ENCODE measurements around the gene USP22.

Gene USP22

DNA sequence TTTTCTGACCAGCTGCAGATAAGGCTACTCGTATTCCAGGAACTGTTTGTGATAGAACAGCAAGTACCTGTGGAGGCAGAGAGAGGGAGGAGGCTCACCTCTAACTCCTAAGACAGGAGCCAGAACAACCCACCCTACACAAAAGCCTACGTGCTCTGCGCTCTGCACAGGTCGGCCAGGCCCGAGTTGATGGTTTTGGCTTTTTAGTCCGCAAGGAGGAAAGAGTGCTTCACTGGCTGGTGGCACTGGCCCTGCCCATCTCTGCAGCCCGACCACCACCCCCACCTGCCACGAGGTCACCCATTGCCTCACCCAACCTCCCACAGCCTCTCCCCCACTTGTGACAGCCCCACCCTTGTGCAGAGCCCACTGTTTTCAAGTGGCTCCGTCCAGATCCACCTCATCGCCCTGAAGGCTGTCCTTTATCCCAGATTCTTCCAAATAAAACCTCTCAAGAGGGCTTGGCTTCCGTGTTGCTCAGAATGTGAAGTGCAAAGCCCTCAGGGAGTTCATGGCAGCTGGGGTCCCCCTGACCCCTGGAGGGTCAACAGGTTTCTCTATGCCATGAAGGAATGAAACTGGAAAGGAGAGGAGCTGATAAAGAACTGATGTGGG lies 39.7 kb downstream of the USP22 start:
- in situ Hi-C loops (cut with HindIII; ENCODE audit: low sequenced_read_pairs): no loop called here

DNA sequence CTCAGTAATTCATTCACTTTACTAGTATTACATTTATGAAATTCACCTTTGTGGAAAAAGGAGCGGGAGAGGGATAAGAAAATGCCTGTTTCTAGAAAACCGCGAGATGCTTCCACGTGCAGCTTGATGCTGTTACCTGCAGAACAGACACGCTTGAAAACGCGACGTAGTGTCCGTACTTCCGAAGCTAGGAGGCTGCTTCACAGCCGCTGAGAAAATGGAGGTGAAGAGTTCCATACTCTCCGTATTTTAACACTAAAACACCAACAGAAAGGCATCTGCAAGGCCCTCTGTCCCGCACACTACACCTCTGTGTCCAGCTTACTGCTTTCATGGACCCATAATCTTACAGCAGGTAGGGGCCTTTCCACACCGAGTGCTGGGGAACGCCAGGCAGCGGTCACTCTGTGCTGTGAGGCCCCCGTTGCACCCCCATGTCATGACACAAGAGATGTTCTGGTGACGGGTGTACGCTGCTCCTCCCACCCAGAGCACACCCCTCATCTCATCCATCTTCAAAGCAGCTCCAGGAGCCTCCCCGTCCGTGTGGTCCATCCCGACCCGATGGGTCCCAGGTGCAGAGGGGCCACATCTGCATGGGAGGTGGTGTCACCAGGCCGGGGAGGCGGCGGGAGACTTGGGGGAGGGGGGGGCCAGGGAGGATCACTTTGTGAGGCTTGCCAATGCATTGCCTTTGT lies 40.4 kb downstream of the USP22 start:
- in situ Hi-C loops (cut with HindIII; ENCODE audit: low sequenced_read_pairs): no loop called here

DNA sequence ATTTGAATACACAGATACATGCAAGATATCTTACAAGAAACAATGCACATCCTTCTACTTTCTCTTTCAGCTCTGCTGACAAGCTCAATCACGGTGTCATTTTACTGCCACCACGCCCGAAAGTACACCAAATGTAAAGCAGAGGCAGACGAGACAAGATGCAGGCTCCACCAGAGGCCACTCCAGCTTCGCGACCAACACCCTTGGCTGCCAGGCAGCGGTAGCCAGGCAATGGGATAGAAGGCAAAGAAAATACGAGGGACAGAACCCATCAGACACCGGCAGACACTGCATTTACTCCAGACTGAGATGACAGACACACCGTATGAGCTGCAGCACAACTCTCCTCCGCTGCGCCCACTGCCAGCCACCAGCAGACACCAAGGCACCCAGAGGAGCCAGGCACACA lies 41.0 kb downstream of the USP22 start:
- in situ Hi-C loops (cut with HindIII; ENCODE audit: low sequenced_read_pairs): no loop called here

DNA sequence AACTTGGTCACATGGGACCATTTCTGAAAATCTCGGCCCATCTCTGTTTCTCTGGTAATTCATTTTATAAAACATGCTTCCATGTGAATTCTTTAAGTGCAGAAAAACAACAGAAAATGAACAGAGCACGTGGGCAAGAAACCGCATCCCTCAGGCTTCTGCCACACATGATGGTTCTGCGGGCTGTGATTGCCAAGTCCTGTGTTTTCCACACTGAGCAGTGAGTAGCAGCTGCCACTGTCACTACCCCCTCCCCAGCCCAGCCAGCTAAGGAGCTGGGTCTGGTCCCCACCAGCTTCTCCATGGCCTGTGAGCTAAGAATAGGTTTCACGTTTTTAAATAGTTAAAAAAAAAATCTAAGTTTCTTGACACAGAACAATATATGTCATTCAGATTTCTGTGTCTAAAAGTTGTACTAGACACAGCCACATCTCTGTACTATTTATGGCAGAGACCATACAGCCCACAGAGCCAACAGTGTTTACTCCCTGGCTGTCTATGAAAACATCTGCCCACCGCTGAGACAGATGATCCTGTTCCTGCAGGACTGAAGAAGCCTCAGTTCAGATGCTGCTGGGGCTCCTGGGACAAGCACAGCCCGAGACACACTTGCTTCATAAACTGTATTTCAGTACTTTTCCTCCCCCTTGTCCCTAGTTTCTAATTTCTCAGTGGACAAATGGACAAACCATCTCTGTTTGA lies 41.5 kb downstream of the USP22 start:
- in situ Hi-C loops (cut with HindIII; ENCODE audit: low sequenced_read_pairs): no loop called here

DNA sequence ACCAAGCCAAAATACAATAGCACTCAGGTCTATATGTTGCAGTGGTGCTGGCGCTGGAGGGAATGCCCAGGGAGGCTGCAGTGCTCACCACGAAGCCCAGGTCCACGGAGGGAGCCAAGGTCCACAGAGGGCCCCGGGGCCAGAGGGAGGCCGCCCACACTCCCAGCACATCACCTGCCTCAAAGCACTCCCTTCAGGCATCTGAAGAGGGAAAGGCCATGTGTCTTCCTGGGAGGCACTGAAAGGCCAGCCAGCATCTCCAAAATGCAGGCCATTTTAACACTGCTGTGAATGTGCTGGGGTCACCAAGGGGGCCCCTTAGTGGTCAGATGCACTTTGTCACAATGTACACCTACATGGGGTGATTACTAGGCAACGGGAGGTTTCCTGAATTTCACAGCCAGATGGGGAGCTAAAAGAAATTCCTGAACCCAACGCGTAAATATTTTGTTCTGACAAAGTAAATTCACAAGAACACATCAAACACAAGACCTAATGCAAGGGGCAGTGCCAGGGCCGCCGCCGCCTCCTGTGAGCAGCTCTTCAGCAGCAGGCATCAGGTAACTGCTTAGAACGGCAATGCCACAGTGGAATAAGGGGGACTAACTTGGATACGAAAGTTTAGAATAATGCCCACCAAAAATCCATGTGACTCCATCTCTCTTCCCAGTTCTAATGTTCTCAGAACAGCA lies 42.8 kb downstream of the USP22 start:
- in situ Hi-C loops (cut with HindIII; ENCODE audit: low sequenced_read_pairs): no loop called here

DNA sequence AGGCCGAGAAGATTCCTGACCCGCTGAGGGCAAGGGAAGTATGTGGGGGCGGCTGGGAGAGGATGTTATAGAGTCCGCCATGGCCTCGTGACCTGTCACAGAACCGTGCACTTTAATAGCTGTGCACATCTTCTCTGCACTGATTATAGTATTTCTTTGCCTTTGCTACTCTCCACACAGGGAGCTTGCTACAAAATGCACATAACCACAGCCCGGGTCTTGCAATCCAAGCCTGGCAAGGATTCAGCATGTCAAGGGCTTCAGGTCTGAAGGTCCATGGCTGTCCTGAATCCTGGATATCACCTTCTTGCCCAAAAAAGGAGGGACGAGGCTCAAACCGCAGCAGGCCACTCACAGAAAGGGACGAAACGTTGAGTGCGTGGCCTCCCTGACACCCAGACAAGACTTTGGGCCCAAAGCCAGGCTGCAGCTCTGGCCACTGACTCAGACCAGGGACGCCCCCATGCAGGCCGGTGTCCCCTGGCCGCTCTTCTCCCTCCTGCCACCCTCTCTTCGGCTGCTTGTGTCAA lies 43.7 kb downstream of the USP22 start:
- in situ Hi-C loops (cut with HindIII; ENCODE audit: low sequenced_read_pairs): no loop called here

DNA sequence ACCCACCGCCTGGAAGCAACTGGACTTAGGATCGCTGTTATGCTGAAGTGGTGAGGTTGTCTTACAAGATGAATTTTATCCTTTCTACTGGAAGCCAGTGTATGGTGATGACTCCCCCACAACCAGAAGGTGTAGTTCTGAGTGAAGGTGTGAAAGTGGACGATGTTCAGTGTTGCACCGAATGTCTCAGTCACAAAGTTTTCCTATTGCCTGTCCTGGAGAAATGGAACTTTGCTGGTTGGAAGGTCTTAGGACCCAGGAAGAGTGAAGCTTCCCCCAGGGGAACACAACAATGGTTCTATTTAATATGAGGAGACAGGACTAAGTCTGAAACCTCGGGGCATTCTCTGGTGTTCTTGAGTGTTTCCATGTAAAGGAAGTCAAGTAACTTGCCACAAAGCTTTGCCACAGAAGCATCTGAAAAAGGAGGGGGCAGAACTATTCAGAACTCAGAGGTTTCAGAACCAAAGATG lies 44.2 kb downstream of the USP22 start:
- in situ Hi-C loops (cut with HindIII; ENCODE audit: low sequenced_read_pairs): no loop called here

DNA sequence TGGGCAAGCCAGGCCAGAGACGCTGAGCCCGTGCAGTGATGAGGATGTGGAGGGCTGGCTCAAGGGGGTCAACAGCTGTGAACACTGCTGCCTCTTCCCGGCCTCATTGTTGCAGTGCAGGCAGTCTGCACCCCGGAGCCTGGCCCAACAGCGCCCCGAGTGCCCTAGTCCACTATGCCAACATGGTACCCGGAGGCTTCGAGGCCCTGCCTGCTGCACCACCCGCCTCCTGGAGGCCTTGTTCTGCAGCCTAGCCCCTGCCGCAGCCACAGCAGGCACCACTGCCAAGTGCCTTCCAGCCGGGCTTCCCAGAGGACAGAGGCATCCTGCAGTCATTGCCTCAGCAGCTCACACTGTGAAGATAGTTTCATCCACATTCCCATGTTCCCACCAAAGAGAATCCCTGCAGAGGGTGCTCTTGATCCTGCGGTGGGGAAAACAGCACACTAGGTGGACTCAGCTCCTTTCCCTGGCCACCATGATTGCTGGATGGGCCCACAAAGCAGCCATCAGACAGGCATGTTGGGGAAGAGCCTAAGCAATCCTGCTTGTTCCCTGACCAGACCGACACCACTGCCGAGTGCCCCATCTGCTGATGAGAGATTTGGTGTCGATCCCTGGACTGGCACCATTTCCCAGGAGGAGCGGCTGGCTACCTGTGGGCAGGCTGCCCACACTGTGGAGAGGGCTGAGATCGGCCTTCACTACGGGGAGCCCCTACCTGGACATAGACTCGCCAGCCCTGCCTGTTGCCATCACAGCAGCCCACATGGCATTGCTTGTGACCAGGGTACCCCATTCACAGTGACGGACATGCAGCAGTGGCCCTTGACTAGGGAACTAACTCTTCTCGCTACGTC lies 44.9 kb downstream of the USP22 start:
- in situ Hi-C loops (cut with HindIII; ENCODE audit: low sequenced_read_pairs): no loop called here

DNA sequence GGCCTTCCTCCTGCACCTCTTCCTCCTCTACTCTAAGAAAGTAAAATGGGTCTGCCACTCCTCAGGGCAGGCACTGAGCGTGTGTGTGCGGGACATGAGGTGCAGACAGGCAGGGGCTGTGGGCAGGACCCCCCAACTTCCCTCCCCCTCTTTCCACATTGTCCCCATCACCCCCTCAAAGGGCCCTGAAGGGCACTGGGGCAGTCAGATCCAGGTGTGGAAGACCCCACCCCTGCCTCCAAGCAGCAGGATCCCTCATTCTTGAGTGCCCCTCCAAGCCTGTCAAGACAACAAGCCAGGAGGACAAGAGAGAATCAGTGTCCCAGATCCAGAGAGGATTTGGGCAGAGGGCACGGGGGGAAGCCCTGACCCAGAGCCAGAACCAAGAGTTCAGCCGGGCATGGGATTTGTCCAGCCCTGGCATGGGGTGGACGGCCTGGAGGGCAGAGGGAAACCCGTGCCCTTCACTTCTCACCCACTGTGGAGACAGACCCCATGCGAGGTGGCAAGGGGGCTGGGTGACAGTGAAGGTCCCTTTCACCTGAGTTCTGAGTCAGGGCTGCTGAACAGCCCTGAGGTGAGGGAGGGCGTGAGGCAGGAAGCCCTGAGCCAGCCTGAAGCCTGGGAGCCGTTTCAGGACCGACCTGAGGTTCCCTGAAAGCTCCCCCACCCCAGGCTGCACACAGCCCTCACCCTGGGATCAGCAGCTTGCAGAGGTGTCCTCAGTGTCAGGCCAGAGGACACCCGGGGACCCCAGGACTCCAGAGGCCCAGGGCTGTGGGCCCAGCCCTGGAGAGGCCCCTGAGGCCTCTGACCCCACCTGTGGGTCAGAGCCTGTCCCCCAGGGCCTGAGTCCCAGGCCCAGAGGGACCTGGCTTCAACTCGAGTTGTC lies 45.8 kb downstream of the USP22 start:
- in situ Hi-C loops (cut with HindIII; ENCODE audit: low sequenced_read_pairs): no loop called here

DNA sequence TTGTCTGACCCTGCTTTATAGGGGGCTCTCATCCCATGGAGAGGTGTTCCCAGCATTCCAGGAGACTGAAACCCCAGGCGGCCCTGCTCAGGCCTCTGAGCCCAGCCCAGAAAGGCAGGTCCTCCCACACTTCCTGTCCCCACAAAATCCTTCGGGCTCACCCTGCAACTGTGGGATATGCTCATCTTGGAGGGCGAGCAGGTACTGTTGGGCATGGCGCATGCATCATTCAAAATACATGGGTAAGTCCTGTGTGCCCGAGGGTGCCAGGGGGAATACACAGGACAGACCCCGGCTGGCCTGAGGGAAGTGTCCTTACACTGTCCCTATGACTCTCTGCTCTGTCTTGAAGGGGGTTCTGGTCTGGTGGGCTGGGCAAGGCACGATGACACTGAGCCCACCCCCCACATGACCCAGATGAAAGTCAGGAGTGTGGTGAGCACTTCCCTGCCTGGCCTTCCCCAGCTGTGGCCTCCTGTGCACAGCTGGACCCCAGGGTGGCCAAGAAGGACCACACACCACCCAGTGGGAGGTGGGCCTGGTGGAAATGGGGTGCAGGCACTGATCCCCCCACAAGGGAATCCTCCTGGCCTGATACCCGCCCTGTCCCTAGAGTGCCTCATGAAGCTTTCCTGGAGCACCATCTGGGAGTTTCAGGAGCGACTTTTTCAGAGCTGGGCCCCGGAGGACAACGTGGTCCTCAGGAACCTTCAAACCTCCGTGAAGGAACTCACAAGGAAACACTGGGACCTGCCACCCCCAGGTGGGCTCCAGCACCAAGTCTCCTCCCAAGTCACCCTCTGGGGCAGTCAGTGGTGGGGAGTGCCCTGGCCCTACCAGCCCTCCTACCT lies 46.7 kb downstream of the USP22 start:
- in situ Hi-C loops (cut with HindIII; ENCODE audit: low sequenced_read_pairs): no loop called here

DNA sequence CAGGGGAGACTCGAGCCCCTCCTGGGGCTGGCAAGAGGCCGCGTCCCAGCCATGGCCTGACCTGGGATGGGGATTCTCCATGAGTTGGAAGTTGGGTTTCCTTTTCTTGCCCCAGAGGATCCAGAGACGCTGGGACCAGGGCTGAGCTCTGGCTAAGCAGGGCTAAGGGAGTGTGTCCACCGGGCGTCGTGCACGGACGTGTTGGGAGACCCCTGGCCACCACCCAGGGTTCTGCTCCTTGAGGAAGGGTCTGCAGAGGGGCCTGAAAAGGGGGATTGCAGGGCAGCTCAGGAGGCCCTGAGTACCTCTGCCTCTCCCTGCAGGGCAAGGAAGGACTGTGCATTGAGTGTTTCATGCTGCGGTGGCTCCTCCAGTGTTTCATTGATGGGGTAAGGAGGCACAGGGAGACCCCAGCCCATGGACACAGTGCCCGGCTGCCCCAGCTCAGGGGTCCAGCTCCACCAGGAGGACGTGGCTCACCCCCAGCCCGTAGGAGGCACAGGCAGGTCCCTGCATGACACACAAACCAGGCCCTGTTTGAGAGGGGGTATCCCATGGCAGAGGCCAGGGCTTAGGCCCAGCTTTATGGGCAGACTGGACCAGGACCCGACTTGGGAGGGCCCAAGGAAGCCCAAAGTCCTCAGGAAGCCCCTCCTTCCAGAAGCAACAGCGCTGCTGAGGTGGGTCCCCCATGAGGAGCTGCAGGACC lies 47.5 kb downstream of the USP22 start:
- in situ Hi-C loops (cut with HindIII; ENCODE audit: low sequenced_read_pairs): no loop called here

DNA sequence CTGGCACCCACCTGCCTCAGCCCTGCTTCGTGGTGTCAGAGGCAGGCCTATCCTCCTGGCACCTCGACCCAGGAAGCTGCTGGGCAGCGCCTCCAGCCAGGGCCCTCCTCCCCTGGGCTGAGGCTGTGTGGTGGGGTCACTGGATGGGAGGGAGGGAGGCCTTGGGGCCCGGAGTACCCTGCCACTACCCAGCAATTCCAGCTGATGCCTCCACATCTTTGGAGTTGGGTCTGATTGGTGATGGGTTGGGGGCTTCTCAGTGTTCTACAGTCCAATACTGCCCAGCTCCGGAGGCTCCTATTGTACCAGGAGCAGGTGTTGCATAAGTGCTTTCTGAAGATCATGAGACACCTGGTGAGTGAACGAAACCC lies 48.0 kb downstream of the USP22 start:
- in situ Hi-C loops (cut with HindIII; ENCODE audit: low sequenced_read_pairs): no loop called here

DNA sequence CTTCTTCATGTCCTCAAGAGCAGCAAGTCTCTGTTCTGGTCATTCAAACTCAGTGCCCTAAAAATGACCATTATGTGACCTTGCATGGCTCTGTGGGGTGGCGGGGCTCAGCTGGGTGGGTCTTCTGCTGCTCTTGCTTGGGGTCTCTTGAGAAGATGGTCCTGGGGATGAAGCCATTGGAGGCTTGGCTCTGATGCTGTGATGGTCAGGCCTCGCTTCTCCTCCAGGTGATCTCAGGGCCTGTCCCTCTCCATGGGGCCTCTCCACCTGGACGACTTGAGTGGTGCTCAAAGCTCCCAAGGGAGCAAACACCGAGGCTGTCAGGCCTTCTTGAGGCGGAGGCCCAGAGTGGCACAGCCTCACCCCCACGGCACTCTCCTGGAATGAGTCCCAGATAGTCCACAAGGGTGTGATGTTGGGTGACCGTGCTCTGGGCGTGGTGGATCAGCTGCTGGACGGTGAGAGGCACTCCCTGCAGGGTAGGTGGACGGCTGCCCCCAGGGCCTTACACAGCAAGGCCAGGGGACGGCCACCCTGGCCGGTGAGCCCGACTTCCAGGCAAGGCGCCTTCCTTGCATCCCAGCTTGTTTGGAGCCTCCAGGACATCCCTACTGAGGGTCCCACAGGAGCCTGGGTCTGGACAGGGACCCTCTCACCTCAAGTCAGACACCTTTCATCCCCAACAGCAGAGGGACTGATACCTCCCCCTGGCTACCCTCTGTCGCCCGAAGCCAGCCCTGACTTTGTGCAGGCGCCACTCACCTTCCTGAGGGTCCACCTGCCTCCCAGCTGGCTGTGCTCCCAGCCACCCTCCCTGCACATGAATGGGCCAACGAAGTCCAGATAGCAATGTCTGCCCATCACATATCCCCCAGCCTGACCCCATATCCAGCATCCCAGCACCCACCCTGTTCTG lies 48.7 kb downstream of the USP22 start:
- in situ Hi-C loops (cut with HindIII; ENCODE audit: low sequenced_read_pairs): no loop called here

DNA sequence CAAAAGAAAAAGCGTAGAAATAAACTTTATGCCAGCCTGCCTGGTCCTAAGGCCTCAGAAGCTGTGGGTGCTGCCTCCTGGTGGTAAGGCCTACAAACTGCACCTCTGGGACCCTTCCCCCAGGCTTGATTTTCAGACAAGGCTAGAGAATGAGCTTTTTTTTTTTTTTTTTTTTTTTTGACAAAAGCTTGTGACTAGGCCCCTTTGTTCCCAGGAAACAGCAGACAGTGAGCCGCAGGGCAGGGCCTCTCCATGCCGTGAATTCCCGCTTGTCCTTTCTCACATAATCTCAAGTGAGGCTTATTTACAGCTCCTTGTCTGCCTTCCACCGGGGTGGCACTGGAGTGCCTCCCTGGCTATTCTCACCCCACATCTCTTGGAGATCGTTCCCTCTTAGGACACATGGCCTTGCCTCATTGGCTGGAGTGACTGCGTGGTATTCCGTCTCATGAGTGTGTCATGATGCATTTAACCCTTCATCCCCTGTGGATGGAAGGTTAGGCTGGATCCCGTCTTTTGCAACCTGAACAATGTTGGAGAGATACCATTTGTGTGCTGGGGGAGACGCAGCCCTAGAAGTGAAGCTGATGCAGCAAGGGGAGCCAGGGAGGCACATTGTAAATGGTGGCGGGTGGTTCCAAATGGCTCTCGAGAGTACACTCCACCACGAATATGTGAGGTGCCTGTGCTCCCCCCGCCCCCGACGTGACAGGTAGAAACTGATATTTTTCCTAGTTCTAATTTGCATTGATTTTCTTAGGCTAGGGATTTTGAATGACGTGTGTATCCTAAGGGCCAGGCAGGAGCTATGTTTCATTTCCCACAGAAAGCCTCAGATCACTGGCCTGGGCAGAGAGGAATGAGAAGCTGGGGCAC lies 49.6 kb downstream of the USP22 start:
- in situ Hi-C loops (cut with HindIII; ENCODE audit: low sequenced_read_pairs): no loop called here

DNA sequence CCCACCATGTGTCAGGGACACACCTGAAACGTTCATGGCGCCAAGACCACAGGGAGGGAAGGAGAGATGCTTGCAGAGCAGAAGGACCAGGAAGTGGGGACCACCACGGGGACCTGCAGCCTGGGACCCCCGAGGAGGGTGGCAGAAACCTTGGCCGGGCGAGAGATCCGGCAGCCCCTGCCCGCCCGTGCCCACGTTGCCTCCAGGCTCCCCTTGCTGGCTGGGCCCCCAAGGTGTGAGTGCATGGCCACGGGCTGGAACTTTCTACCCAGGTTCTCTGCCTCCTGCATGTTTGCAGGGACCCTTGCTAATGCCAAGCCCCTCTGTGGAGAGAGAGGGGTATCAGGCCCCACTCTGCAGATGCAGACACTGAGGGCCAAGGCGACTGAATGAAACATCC lies 50.4 kb downstream of the USP22 start:
- in situ Hi-C loops (cut with HindIII; ENCODE audit: low sequenced_read_pairs): no loop called here
